GM12892 (cell line): Measurements from ENCODE around the gene FYB1.

Source experiments
- POLR2A ChIP-seq: IDR thresholded peaks from 2 replicates; pipeline ENCODE4 v1.6.1; 2011; ENCODE audit warnings: low read depth, low read length, control low read depth
- POLR2AphosphoS5 ChIP-seq: IDR thresholded peaks from 2 replicates; pipeline ENCODE4 v1.6.1; 2011; ENCODE audit warnings: low read depth, low read length, control low read depth
- TAF1 ChIP-seq: IDR thresholded peaks from 2 replicates; pipeline ENCODE4 v1.6.1; 2011; ENCODE audit warnings: low read depth, mild to moderate bottlenecking, control low read depth, low read length, borderline replicate concordance

- TF ChIP-seq POLR2A (no peak), POLR2AphosphoS5 (no peak), TAF1 (no peak)
These were observed 119.5 kb downstream of the FYB1 start for GRCh38 chr5:39099831-39100230.
